HG03457 (cell line): ENCODE measurements around the gene FOXO3.
"Not testable (repeated sequence)": the region's sequence is repeated elsewhere in the genome, so short reads cannot be mapped to it uniquely, and the experiment has no call there.

Experiments used
- ATAC-seq: cut with Tn5 transposase; IDR thresholded peaks from one replicate; pipeline ENCODE4 v1.9.1; 2021; ENCODE audit warnings: moderate number of reproducible peaks; ENCODE audit not compliant: unreplicated experiment

Gene FOXO3

DNA sequence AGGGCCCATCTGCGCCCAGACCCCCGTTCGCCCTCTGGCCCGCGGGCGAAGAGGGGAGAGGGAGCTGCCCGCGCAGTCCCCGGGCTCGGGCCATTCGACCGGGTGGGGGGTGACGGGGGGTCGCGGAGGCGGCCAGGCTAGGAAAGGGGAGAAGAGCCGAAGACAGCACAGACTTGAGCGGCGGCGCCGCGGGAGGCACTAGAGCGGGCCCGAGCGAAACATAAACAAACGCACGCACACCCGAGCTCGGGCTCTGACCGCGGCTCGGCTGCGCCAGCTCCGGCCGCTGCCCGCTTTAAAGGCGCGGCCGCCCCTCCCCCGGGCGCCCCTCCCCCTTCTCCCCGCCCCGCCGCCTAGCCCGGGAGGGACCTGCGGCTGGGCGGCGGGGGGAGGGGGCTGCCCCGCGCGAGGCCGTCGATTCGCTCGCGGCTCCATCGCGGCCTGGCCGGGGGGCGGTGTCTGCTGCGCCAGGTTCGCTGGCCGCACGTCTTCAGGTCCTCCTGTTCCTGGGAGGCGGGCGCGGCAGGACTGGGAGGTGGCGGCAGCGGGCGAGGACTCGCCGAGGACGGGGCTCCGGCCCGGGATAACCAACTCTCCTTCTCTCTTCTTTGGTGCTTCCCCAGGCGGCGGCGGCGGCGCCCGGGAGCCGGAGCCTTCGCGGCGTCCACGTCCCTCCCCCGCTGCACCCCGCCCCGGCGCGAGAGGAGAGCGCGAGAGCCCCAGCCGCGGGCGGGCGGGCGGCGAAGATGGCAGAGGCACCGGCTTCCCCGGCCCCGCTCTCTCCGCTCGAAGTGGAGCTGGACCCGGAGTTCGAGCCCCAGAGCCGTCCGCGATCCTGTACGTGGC lies at the start of gene FOXO3:
FOXO3 (plus strand) TSS at position 455 of the 846 bp plus-strand sequence; CDS start at position 747, 292 bp downstream.
- ATAC-seq: no peak

DNA sequence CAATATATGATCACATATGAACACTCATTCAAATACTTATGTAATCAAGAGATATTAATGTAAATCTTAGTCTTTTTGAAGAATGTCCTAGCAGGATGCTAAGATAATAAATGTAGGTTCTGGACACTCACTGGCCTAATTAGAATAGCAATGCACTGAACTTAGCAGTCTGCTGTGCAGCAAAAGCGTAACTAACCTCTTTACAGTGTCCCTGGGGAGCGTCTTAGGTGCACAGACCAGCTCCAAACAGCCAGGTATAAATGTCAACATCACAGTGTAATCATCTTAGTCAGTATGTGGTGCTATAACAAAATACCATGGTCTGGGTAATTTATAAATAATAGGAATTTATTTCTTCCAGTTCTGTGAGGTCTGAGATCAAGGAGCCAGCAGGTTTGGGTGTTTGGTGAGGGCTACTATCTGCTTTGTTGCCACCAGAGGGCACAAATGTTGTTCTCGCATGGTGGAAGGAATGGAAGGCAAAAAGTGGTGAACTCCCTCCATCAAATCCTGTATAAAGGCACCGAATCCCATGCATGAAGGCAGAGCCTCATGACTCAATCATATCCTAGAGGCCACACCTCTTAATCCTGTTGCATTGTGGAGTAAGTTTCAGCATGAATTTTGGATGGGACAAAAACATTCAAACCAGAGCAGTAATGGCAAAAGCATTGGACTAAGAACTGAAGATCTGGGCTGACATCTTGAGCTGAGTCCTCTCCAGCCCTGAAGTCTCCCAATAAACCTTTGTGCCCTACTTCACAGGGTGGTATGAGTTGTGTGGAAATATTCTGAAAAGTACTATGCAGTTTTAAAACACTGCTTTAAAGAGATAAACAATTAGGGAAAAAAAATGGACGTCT lies 41.8 kb upstream of the FOXO3 start:
- no peak for ATAC-seq

DNA sequence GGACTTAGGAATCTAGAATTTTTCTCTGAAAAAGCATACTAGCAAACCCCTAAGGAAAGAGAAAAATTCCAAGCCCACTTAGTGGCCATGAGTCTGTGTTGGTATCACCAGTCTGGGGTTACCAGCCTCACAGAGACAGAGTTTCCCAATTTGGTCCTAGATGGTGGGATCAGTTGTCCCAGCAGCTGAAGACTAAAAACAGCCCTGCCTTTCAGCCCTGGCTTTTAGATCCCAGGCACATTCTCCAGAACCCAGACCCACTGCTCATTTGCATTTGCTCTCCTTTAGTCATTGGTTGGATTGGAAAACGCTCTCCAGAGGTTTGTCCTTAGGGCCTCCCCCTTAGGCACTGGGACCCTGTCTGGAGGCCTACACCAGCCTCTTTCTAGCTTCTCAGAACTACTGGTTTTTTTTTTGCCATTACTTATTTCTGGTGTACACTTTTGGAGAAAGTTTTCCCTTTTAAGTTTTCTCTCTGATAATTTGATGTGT lies 39.1 kb upstream of the FOXO3 start:
- no peak for ATAC-seq

DNA sequence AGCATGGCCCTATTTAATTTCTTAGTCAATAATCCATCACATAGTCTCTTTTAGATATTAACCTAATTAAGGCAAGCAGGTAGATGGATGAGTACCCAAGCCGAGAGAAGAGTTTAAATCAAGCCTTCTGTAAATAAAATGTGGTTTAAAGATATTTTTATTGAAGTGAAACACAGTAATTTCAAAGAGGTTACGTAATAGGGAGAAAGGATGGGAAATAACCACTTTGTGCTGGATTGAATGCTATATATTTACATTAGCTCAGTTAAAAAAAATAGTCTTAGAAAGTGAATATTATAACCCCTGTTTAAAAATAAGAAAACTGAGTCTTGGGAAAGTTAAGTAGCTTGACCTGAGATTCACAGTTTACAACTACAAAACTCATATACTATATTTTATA lies 37.0 kb upstream of the FOXO3 start:
- no peak for ATAC-seq

DNA sequence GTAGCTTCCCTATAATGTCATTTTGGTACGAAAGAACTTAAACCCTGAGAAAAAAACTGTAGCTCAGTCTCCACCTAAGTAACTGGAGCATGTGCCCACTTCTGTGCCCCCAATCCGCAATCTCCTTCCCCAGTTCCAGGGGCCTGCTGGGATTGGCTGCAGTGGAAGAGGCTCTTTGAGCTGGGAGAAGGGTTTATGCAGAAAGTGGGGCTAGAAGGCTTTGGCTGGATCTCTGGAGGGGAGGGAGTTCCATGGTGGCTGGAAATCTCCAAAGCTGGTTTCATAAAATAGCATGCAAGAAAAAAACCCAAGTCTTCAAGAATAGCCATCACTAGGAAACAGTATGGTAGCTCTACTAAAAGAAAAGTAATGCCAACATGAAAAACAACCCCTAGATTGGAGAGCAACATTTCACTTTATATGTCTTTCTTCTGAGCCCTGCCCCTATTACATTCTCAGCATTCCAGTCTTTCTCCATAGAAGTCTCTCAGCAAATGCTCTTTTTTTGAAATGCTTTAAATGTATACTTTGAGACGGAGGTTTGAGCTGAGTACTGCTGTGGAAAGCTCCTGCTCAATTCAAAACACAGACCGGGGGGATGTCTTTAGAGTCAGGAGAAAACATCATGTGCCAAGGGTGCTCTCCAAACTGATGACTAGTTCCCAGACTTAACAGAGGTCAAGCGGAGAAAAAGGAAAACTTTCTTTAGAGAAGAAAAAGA lies 36.0 kb upstream of the FOXO3 start:
- ATAC-seq: no peak

DNA sequence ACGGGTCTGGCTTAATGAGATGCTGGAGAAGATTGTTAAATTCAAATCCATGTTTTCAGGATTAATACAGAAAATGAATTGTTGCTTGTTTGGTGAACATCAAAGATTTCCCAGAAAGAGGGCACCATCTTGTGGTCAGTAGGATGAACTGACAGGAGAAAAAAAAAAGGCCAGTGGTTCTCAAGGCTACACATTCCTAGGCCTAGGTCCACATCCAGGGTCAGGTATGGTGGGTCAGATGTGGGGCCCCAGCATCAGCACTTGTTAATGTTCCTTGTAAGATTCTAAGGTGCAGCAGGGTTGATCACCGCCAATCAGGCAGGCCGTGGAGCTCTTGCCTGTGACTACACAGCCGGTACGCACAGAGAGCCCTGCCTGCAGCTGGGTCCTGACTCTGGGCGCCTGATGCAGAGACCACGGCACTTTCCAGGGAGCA lies 34.0 kb upstream of the FOXO3 start:
- no peak for ATAC-seq

DNA sequence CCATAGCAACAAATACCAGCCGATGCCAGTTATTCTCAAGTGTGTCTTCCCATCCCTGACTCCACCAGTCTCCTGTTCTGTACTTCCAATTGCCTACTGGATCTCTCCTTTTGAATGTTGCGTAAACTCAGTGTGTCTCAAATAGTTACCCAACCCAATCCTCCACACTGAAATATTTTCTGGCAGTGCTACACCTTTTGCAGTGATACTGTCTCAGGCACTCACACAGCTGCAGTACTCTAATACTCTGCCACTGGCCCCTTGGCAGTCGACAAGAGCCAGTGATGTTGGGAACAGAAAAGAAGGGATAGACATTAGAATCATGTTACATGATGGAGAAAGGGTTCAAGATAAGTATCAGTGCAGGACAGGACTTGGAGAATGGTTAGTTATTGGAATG lies 31.8 kb upstream of the FOXO3 start:
- ATAC-seq: no peak

DNA sequence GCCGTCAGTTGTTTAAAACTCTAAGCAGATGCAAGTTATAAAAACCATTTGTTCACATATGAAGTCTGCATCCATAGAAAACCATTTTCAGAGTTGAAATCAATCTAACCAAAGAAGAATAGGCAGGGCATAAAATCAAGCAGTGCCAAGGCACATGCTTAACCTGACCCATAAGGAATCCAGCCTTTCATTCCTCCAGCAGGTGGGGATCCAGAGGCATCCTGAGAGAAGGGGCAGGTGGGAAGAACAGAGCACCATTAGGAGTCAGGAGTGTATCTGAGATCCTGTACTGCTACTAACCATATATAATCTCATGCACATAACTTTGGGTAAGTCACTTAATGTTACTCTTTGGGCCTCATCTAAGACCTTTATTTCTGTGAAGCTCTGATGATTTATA lies 29.4 kb upstream of the FOXO3 start:
- ATAC-seq: no peak

DNA sequence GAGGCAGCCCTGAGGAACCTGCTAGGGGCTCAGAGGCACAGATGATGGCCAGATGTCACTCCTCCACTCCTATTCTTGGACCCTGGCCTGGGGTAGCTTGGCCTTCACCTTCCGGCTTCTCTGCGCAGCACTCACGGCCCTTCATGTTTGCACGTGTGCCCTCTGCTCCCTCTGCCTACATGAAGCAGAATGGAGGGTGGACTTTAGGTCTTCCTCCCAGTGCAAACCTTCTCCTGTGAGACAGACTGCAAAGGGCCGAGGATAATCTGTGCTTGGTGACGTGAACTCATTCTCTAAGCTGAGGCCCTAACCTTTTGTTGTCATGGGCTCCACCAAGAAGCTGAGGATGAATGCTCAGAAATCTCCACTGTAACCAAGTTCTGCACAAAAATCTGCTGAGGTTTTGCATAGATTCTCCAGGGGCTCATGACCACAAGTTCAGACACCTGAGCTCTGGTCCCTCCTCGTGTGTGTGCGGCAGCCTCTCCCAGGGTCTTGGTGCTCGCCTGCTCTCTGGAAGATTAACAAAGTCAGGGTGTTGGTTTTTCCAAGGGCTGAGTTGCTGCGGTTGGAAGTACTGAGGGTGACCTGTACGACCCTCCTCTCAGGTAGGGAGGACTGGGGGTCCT lies 25.5 kb upstream of the FOXO3 start:
- ATAC-seq: no peak

DNA sequence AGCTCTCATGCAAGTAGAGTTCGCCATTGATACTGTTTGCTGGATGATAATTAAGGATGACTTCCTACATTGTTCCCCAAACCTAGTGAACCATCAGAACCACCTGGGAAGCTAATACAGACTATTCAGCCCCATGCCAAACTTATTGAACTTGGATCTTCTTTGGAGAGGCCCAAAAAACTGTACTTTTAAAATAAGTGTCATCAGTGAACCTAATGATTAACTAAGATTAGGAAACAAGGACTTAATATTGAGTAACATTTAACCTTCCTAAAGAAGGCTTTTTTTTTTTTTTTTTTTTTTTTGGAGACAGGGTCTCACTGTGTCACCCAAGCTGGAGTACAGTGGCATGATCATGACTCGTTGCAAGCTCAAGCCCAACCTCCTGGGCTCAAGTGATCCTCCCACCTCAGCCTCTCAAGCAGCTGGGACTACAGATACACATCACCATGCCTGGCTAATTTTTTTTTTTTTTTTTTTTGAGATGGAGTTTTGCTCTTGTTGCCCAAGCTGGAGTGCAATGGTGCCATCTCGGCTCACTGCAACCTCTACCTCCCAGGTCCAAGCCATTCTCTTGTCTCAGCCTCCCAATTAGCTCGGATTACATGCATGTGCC lies 24.7 kb upstream of the FOXO3 start:
- ATAC-seq: not testable (repeated sequence)

DNA sequence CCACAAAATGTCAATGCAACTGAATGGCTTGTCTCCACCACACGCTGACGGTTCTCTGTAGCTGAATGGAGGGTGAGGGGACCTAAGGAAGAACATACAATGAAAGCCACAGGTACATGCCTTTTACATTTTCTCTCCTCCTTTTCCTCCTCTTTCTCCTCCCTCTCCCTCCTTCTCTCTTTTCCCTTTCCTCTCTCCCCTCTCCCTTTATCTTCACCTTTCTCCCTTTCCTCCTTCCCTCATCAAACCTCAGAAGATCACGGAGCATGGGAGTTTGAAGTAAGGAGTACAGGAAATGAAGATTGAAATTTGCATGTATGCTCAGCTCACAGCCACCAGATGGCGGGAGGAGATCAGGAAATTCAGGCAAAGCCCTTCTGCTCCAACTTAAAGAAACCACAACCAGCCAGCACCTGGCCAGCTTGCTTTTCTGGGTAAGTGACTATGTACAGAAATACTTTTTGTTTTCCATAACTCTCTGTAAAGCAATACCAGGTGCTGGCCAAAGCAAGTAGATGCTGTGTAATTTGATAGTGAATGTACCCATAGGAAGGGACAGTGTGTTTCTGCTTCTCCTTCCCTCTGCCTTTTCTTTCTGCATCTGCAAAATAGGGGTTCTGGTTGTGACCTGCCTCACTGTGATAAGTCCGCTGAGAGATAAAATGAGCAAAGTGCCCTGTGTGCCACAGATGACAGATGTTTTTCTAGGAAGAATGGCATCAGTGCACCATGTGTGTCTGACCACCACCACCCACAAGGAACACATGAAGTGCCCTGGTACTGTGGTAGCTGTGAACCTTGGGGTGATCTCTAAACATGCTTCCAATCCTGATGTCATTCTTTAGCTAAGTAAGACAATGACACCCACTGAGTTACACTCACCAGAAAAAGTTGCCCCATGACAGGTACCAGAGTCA lies 18.6 kb upstream of the FOXO3 start:
- no peak for ATAC-seq

DNA sequence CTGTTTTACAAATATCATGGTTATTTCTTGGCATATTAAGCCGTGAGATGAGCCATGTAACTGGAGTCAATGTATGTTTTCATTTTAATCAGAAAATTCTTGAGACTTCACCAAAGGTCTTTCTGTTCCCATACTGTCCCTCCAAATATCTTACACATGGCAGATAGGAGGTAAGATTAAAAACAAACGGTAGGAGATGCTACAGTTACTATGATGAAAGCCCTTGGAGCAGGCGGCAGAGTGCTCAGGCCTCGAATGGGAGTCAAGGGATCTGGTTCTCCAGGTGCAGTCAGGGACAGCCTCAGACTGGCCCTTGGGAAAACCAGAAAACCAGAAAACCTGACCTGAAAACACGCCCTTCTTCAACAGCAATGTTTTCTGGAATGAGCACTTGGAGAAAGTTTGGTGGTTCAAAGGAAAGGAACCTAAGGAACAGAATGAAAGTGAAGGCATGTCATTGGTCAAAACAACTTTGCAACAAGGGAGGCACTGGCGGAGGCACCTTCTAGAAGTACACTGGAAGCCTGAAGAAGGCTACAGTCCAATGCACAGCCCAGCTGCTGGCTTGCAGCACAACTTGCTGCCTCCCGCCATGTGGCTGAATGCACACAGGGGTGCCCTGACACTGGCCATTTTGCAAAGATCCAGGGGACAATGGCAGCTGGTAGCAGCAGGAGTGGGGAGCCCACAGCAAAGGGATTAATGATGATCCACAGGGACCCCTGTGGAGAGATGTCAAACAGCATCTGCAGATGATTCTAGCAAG lies 17.4 kb upstream of the FOXO3 start:
- no peak for ATAC-seq

DNA sequence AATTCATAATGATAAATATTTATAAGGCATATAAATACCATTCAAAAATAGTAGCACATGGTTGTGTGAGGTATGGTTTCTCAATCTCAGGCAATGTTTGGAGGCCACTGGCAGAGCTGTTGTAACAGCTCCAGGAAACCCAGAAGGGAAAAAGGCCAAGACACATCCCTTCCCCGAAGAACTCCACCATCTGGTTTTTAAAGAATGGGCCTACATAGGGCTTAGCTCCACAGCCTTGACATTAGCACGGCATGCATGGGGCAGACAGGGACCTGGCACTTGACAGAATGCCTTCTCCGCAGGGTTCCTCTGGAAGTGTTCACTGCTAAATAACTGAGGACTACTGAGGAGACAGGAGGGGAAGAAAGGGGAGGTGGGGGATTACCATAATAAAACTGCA lies 16.1 kb upstream of the FOXO3 start:
- no peak for ATAC-seq

DNA sequence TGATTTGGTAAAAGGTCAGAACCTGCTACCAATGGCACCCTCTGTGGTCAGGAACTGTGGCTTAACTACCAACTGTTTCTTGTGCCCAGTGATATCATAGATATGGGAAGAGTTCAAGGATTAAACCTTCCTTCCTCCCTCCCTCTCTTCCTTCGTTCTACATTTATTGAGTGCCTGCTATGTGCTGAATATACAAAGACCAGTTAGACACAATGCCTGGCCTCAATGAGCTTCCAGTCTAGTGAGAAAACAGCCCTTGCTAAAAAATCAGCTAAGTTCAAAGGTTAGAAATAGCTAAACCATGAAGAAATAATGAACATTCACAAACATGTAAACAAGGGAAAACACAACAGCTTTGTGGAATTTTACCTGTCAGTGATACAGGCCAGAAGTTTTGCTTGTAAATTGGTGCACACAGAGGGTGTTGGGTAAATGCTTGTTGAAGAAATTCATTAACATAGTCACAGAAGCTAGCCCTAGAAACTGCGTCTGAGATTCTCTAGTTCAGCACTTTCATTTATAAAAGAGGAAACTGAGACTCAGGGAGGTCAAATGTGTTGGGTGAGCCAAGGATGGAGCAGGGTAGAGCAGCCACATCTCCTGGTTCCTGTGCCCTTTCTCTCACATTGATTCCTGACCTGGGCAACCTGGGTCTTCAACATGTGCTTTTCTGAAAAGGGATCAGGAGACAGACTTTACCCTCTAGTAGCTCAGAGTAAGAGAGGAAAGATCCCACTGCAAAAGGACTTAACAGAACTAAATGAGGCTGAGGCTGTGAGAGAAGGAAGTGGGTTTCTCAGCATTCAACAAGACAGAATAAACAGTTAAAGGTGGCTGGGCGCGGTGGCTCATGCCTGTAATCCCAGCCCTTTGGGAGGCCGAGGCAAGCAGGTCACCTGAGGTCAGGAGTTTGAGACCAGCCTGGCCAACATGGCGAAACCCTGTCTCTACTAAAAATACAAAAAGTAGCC lies 14.4 kb upstream of the FOXO3 start:
- ATAC-seq: no peak

DNA sequence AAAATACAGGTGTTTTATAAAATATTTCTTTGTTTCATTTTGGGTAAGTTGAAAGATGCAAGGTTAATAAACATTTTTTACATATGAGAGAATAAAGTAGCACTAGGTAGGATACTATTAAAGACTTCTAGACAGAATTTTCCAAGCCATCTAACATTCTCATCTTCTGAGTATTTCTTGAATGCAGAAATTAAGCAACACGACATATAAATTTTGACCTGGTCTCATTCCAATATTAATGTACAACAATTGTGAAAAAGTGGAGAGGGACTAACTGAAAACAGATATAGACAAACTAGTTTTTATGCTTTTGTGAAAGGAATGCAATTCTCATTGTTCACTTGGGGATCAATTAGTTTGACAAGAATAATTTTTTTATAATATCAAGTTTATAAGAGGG lies 11.5 kb upstream of the FOXO3 start:
- no peak for ATAC-seq

DNA sequence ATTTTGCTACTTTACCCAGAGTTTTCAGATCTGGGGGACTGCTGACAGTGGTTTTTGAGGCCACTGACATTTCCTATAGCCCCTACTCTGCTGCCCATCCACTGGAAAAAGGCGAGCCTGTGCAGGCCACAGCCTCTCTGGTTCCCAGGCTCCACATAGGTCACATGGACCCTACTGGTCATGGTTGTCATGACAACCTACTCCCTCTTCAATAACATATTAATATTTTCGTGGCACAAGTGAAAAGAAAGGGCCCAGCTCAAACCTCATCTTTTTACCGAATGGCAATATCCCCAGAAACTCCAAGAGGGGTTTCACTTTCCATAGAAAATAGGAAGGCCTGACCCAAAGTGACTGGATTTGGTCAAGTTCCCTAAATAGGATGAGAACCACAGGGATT lies 11.0 kb upstream of the FOXO3 start:
- ATAC-seq: no peak

DNA sequence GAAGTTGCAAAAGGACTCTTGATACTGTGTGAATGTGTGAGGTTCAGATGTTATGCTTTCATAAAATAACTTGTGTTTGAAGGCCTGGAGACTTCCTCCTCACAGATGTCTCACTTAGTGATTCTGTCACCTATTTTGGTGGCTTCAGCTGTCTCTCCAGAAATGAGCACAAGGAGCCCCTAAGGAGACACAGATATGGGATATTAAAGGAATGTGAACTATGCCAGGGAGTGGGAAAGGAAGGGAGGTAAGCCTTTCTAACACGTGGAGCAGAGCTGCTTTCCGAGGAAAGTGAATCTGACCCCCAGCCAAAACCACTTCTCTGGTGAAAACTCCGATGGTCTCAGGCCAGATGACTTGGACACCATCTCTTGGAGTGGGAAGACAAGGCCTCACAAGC lies 10.5 kb upstream of the FOXO3 start:
- no peak for ATAC-seq
